Retinal pigment epithelial cell (primary cell): ENCODE results near the gene FAM229B.
"Not testable (repeated sequence)": the region's sequence is repeated elsewhere in the genome, so short reads cannot be mapped to it uniquely, and the experiment has no call there.

Source experiments
- DNase-seq: peaks from one replicate; pipeline ENCODE4 v3.0.0-alpha.2; 2010; ENCODE audit warnings: low read depth
- H3K4me3 ChIP-seq: 2 replicates; pipeline ENCODE4 v1.5.1; 2011; ENCODE audit warnings: mild to moderate bottlenecking, low read length, control low read depth, moderate library complexity
- TF ChIP-seq, protein P1 (sequence below): conservative IDR thresholded peaks from 2 replicates; pipeline ENCODE4 v1.5.1; 2011; ENCODE audit warnings: low read depth, low read length, control low read depth, inconsistent platforms

Gene FAM229B

DNA sequence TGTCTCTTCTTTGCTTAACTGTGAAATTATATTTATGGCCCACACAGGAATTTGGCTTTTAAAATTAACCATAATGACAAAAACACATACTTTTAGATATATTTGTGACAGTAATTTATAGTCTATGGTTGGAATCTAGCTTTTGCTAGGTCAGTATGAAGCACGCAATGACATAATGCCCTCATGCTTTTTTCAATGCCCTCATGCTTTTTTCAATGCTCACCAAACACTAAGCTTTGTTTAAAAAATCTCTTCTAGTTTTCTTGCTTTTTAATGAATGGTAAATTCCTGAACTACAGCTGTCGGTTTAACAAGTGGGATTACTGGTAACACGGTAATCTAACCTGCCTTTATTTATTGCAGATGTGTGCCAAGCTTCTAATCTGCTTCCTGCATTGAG is 20.8 kb upstream of the FAM229B start:
- TF ChIP-seq, protein P1, sequence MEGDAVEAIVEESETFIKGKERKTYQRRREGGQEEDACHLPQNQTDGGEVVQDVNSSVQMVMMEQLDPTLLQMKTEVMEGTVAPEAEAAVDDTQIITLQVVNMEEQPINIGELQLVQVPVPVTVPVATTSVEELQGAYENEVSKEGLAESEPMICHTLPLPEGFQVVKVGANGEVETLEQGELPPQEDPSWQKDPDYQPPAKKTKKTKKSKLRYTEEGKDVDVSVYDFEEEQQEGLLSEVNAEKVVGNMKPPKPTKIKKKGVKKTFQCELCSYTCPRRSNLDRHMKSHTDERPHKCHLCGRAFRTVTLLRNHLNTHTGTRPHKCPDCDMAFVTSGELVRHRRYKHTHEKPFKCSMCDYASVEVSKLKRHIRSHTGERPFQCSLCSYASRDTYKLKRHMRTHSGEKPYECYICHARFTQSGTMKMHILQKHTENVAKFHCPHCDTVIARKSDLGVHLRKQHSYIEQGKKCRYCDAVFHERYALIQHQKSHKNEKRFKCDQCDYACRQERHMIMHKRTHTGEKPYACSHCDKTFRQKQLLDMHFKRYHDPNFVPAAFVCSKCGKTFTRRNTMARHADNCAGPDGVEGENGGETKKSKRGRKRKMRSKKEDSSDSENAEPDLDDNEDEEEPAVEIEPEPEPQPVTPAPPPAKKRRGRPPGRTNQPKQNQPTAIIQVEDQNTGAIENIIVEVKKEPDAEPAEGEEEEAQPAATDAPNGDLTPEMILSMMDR: no peak
- H3K4me3 ChIP-seq: no peak overlapping the region
- no peak for DNase-seq

DNA sequence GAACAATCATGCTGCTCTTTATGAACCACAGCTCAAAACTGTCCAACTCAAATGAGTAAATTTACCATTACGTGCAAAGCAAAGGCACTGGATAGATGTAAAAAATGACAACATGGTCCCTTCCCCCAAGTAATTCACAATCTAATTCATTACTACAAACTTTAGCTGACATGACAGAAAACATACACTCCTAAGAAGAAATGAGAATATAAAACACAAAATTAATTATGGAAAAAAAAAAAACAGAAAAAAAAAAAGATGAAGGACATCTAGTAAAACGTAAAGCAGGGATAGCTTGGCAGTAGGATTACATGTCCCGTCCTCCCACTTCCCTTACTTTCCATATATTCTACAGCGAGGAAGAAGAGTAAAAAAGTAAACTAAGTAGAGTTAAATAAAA is 5.8 kb upstream of the FAM229B start:
- no peak for DNase-seq
- no peak overlapping the region for H3K4me3 ChIP-seq
- TF ChIP-seq, protein P1: no peak

DNA sequence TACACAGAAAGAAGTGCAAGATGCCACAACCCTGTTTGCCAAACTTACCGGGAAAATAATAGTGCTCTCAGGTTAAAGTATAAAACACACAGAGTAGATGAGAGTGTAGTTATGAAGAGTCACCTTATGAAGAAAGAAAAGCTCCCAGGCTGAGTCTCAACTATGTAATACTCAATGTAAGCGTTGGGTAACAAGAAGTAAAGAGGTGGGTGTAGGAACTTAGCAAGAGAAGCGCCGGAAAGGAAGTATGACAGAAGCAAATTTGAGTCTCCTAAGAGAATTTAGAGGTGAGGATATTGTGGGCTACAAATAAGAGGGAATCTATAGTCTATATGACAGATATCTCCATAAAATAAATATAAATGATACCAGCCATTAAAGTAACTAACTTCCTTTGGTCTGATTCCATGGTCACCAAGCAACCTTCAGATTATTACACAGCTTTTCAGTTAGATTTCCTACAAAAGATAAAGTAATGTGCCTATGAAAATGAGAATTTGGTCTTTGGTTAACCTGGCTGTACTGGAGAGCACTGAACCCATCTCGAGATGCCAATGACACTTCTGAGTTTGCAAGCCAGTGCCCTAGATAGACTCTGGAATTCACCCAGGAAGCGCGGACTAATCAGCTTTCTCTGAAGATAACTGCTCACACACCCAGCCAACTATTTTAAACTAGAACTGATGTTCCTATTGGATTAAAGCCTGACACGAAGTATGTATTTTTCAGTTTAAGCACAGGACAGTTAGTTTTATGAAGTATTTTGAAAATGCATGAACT is 1.9 kb upstream of the FAM229B start:
- no peak overlapping the region for H3K4me3 ChIP-seq
- no peak for DNase-seq
- TF ChIP-seq, protein P1: no peak

DNA sequence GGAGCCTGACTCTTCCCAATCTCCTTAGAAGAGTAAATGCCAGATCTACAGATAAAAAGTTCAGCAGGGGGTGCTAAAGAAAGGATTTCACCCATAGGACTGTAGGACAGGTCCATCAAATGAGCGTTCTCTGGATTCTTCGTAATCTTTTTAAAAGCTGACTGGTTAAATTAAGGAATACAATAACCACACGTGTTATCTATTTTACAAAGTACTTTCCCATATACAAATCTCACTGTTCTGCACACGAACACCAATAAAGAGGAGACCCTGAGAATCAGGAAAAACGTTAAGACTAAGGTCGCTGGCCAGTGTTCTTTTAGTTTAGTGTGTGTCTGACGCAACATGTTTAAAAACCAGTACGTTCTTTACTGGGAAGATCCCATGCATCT is 651 bp upstream of the FAM229B start:
- peak overlapping the region; percentile 92 for H3K4me3 ChIP-seq
- no peak for DNase-seq
- TF ChIP-seq, protein P1: peak; percentile 41

DNA sequence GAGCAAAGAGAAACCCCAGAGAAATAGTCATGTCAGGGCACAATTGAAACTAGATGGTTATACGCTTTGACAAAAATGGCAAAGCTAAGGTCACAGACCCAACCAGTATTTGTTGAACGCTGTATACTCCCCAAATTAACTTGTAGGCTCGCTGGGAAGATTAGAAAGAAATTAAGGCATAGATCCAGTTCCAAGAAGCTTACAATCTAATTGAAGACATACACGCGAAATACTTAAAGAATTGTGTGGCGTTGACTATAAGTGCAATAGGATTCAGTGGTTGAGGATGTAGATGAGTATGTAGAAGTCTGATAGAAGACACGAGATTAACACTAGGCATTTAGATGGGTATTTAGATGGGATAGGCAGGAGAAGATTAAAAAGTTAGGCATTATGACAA is 525 bp downstream of the FAM229B start:
- peak overlapping the region; percentile 92 for H3K4me3 ChIP-seq
- TF ChIP-seq, protein P1: no peak
- DNase-seq: no peak

DNA sequence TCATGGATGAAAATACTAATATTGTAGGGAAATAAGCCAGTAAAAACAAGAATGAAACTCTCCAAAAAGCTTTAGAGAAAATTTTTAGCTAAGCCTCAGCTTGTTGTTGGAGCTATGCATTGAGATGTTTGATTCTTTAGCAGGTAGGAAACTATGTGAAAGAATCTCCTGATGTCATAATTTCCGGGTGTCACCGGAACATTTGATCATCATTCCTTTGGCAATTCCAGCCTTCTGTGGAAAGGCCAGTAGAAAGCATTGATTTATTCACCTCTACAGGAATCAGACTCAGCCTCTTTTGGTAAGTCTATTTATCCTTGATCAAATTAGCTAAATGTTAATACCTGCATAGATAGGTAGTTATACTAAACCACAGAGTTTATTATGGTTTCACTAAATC is 9.5 kb downstream of the FAM229B start:
- TF ChIP-seq, protein P1: no peak
- no peak for DNase-seq

DNA sequence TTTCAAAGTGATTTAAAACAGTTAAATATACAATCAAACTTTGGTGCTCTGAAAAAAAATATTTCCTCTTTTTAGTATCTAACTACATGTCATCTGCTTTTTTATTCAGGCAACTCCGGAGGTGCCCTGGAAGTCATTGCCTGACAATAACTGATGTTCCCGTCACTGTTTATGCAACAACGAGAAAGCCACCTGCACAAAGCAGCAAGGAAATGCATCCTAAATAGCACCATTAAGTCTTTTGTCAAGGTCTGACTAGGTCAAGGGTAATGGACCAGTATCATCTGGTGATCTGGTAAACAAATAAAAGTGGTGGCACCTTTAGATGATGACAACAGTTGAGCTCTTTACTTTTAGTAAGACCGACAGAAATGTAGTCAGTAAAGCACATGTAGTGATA is 13.2 kb downstream of the FAM229B start:
- TF ChIP-seq, protein P1: no peak
- DNase-seq: no peak
- H3K4me3 ChIP-seq: no peak overlapping the region

More for the DNA sequence above, 9.5 kb downstream of the FAM229B start:
- H3K4me3 ChIP-seq: no peak overlapping the region

DNA sequence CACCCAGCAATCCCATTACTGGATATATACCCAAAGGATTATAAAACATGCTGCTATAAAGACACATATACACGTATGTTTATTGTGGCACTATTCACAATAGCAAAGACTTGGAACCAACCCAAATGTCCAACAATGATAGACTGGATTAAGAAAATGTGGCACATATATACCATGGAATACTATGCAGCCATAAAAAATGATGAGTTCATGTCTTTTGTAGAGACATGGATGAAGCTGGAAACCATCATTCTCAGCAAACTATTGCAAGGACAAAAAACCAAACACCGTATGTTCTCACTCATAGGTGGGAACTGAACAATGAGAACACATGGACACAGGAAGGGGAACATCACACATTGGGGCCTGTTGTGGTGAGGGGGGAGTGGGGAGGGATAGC is 18.6 kb downstream of the FAM229B start:
- not testable (repeated sequence) for DNase-seq, H3K4me3 ChIP-seq
